ENCODE data around the gene KYNU. TPM values are rescaled to one million over a fixed set of nuclear protein-coding genes. Genes with fewer than 3 reads are reported as not detected.

KYNU gene
- 10 to 100 TPM in 2 of 4 donors, 1 to 10 TPM in 2; 2.3 to 39.4 (median 19.2) TPM for total RNA-seq

DNA sequence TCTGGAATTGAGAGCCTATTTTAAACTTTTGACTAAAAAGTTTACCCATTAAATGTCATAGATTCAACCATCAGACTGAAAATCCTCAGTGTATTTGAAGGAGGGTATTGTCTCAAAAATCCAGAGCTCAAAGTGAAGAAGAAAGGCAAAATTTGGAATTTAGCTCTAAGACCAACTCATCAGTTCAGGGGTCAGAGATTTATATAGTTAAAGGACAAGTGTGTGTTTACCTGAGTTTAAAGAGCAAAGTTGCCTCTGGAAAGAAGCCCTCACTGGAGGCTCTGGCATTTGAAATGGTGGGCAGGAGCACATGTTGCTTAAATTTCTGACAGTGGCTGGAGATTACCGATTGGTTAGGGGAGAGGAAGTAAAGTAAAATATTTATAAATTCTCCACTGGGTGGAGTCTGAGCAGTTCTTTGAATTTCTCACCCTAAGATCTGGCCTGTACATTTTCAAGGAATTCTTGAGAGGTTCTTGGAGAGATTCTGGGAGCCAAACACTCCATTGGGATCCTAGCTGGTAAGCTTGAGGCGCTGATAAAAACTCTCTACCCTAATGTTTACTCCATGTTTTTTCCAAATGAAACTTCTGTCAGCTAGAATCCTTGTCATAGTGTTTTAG is at the start of gene KYNU:
TSS of gene KYNU (plus strand) at position 449 of the 623 bp plus-strand sequence. CDS start 7,704 bp downstream, outside the sequence.
- WGBS, 2 donors = 43 to 57% methylated on average over 2 of the region's 2 CpGs
- intact Hi-C loops (cut with DNase I) = no loop called here
- H3K4me3 ChIP-seq = peak within 1 kb of the TSS in 2 of 4 donors; percentile 6 to 50

DNA sequence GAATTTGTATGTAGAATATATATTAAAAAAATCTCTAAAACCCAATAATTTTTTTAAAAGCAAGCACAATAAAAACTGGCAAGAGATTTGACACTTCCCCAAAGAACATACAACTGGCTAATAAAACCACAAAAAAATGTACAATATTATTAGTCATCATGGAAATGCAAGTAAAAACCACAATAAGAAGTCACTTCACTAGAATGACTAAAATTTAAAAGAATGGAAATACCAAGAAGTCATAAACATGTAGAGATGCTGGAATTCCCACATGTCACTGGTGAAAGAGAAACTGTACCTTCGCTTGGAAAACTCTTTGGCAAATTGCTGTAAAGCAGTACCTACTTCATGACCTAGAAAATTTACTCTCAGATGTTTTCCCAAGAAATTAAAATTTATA is 43.4 kb upstream of the KYNU start:
- H3K36me3 ChIP-seq = no peaks in the 10 kb centered on the region
- H3K27me3 ChIP-seq = no peaks in the 10 kb centered on the region
- no peaks in the 10 kb centered on the region for H3K9me3 ChIP-seq
- no peak overlapping the region for H3K4me3 ChIP-seq
- intact Hi-C loops (cut with DNase I) = no loop called here
- no peak for TF ChIP-seq POLR2A (IDR thresholded peaks at IDR 0.05)
- TF ChIP-seq, protein P1, sequence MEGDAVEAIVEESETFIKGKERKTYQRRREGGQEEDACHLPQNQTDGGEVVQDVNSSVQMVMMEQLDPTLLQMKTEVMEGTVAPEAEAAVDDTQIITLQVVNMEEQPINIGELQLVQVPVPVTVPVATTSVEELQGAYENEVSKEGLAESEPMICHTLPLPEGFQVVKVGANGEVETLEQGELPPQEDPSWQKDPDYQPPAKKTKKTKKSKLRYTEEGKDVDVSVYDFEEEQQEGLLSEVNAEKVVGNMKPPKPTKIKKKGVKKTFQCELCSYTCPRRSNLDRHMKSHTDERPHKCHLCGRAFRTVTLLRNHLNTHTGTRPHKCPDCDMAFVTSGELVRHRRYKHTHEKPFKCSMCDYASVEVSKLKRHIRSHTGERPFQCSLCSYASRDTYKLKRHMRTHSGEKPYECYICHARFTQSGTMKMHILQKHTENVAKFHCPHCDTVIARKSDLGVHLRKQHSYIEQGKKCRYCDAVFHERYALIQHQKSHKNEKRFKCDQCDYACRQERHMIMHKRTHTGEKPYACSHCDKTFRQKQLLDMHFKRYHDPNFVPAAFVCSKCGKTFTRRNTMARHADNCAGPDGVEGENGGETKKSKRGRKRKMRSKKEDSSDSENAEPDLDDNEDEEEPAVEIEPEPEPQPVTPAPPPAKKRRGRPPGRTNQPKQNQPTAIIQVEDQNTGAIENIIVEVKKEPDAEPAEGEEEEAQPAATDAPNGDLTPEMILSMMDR (IDR thresholded peaks at IDR 0.05) = no peak
- 43 to 58% methylated on average over 1 of the region's 1 CpG for WGBS, 2 donors
- no peaks in the 10 kb centered on the region for H3K4me1 ChIP-seq
- no peak for DNase-seq
- no peak overlapping the region for H3K27ac ChIP-seq

More for the DNA sequence above, at the start of gene KYNU:
- TF ChIP-seq, protein P1 (IDR thresholded peaks at IDR 0.05) = peak in 2 of 6 experiments; percentile 33 to 44
- peak in 1 of 4 donors; percentile 23 for TF ChIP-seq POLR2A (IDR thresholded peaks at IDR 0.05)
- H3K4me1 ChIP-seq = peaks cover 19 to 65% (median 24%) of the 10 kb centered on the region in 3 donors
- no peak for DNase-seq
- no peaks in the 10 kb centered on the region for H3K36me3 ChIP-seq
- no peaks in the 10 kb centered on the region for H3K9me3 ChIP-seq
- no peaks in the 10 kb centered on the region for H3K27me3 ChIP-seq
- H3K27ac ChIP-seq = peak within 1 kb of the TSS in 2 of 4 donors; percentile 48 to 55

DNA sequence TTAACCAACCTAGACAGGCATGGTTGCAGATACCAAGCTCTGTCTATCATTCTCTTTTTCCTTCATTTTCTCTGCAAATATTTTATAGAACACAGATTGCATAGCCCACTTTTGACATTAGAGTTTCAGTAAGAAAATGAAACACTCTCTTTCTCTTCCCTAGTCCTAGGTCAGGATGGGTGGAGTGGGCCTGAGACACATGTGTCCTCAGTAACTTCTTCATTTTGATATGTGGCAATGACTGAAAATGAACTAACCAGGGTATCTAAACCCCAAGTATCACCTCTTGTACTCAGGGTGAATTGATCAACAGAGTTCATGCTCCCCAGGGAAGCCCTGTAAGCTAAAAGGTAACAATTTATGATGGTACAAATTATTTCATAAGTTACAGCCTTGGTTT is 37.0 kb upstream of the KYNU start:
- H3K4me1 ChIP-seq = no peaks in the 10 kb centered on the region
- H3K36me3 ChIP-seq = no peaks in the 10 kb centered on the region
- no peaks in the 10 kb centered on the region for H3K27me3 ChIP-seq
- TF ChIP-seq, protein P1 (IDR thresholded peaks at IDR 0.05) = no peak
- TF ChIP-seq POLR2A (IDR thresholded peaks at IDR 0.05) = no peak
- intact Hi-C loops (cut with DNase I) = no loop called here
- DNase-seq = no peak
- H3K4me3 ChIP-seq = no peak overlapping the region
- H3K27ac ChIP-seq = no peak overlapping the region
- no peaks in the 10 kb centered on the region for H3K9me3 ChIP-seq

DNA sequence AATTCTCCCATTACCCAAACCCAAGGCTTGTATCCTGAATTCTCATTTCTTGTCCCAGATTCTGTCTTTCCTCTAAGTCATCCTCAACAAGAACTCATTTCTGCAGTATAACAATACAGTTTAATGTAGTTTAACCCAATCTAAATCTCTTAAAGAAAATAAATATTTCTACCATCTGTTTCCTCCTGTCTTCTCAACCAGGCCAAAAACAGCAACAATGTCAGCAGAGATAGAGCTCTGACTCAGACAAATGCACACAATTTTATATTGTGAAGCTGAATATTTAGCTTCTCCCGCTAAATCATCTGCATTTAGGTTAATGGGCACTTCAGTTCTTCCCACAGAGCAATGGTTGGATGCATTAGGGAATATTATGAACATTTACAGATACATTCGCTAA is 35.7 kb upstream of the KYNU start:
- Histone ChIP-seq H3K27ac (no peak overlapping the region), H3K27me3 (no peaks in the 10 kb centered on the region), H3K36me3 (no peaks in the 10 kb centered on the region), H3K4me3 (no peak overlapping the region), H3K4me1 (no peaks in the 10 kb centered on the region), H3K9me3 (no peaks in the 10 kb centered on the region)
- intact Hi-C loops (cut with DNase I) = no loop called here
- no peak for DNase-seq
- no peak for TF ChIP-seq POLR2A (IDR thresholded peaks at IDR 0.05)
- TF ChIP-seq, protein P1 (IDR thresholded peaks at IDR 0.05) = no peak
- WGBS, 2 donors = 82 to 93% methylated on average over 2 of the region's 2 CpGs

DNA sequence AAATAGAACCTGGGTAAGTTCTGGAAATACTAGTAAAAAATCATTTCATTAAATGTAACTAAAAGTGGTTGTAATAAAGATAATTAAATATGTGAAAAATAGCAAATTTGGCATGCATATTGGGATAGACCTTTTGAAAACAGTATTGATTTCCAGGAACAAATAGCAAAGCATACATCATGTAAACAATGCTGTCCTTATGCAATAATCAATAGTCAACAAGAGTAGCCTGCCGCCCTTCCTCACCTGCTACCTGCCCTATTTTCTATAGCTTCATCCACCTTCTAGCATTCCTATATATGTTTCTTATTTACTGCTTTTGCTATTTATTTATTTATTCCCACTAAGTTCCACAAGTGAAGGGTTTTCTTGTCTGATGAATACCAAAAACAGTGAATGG is 35.1 kb upstream of the KYNU start:
- WGBS, 2 donors = 97 to 100% methylated on average over 1 of the region's 1 CpG
- TF ChIP-seq, protein P1 (IDR thresholded peaks at IDR 0.05) = no peak
- no peak for TF ChIP-seq POLR2A (IDR thresholded peaks at IDR 0.05)
- no peak for DNase-seq
- H3K27me3 ChIP-seq = no peaks in the 10 kb centered on the region
- H3K4me3 ChIP-seq = no peak overlapping the region
- intact Hi-C loops (cut with DNase I) = no loop called here
- H3K4me1 ChIP-seq = no peaks in the 10 kb centered on the region
- no peaks in the 10 kb centered on the region for H3K36me3 ChIP-seq
- H3K9me3 ChIP-seq = no peaks in the 10 kb centered on the region
- H3K27ac ChIP-seq = no peak overlapping the region

Data from esophagus squamous epithelium (tissue), 5 donors.